K562 (cell line): Measurements from ENCODE around the gene C6orf47. TPM values are rescaled to one million over a fixed set of nuclear protein-coding genes. Genes with fewer than 3 reads are reported as not detected.

Experiments used
- BDP1 ChIP-seq: IDR thresholded peaks from 3 replicates; pipeline ENCODE4 v1.6.1; 2011; ENCODE audit not compliant: insufficient read length, insufficient read depth
- ELF1 ChIP-seq: fragments of 200-800 bp; sonication (Bioruptor generic); IDR thresholded peaks from 2 replicates; pipeline ENCODE4 v1.6.1; 2016; ENCODE audit warnings: missing genetic modification characterization, missing compliant biosample characterization
- EP400 ChIP-seq: fragments of 450-650 bp; IDR thresholded peaks from 2 replicates; pipeline ENCODE4 v1.6.1; 2017; ENCODE audit warnings: antibody characterized with exemption, mild to moderate bottlenecking, moderate library complexity
- LEF1 ChIP-seq: fragments of 450-650 bp; IDR thresholded peaks from 2 replicates; pipeline ENCODE4 v1.6.1; 2016; ENCODE audit warnings: mild to moderate bottlenecking
- MCM5 ChIP-seq: fragments of 450-650 bp; IDR thresholded peaks from 2 replicates; pipeline ENCODE4 v1.6.1; 2016; ENCODE audit warnings: low read depth
- NFIC ChIP-seq: fragments of 450-650 bp; IDR thresholded peaks from 2 replicates; pipeline ENCODE4 v1.6.1; 2017; ENCODE audit warnings: mild to moderate bottlenecking, inconsistent platforms
- RBM22 ChIP-seq: fragments of 200-400 bp; formaldehyde crosslinking; IDR thresholded peaks from 2 replicates; pipeline ENCODE4 v1.6.1; 2018; ENCODE audit warnings: low read length, low read depth; ENCODE audit not compliant: poor library complexity, severe bottlenecking
- RBM39 ChIP-seq: fragments of 200-400 bp; formaldehyde crosslinking; optimal IDR thresholded peaks from 2 replicates; pipeline ENCODE3; 2018; ENCODE audit warnings: low read depth, low read length
- SAP30 ChIP-seq: fragments of 200-600 bp; sonication (generic); IDR thresholded peaks from 2 replicates; pipeline ENCODE4 v1.6.1; 2012; ENCODE audit warnings: borderline replicate concordance, low read depth, mild to moderate bottlenecking, moderate library complexity, low read length, control low read depth, inconsistent platforms; ENCODE audit not compliant: insufficient read depth, poor library complexity, severe bottlenecking
- SNIP1 ChIP-seq: fragments of 450-650 bp; IDR thresholded peaks from 2 replicates; pipeline ENCODE4 v1.7.1; 2017; ENCODE audit warnings: low read depth, mild to moderate bottlenecking
- SRSF9 ChIP-seq: fragments of 200-400 bp; formaldehyde crosslinking; IDR thresholded peaks from 2 replicates; pipeline ENCODE4 v1.6.1; 2017; ENCODE audit warnings: low read depth, low read length, borderline replicate concordance
- STAT5A ChIP-seq: IDR thresholded peaks from 2 replicates; pipeline ENCODE4 v1.6.1; 2012; ENCODE audit warnings: low read length, inconsistent platforms, borderline replicate concordance
- THRB ChIP-seq: fragments of 450-650 bp; formaldehyde crosslinking; conservative IDR thresholded peaks from 2 replicates; pipeline ENCODE4 v1.4.0; 2022; ENCODE audit warnings: mild to moderate bottlenecking, missing genetic modification characterization
- ZNF436 ChIP-seq: fragments of 250-450, 450-650 bp; sonication (Bioruptor Pico); formaldehyde crosslinking; IDR thresholded peaks from 2 replicates; pipeline ENCODE4 v1.7.0; 2020; ENCODE audit warnings: mild to moderate bottlenecking
- ZNF445 ChIP-seq: fragments of 250-450 bp; sonication (Bioruptor Pico); IDR thresholded peaks from 2 replicates; pipeline ENCODE4 v1.4.0; 2020; ENCODE audit warnings: low read depth, mild to moderate bottlenecking, moderate library complexity
- ZNF696 ChIP-seq: fragments of 250-450 bp; sonication (Bioruptor Pico); conservative IDR thresholded peaks from 2 replicates; pipeline ENCODE4 v1.4.0; 2020; ENCODE audit warnings: mild to moderate bottlenecking, moderate library complexity
- ZNF766 ChIP-seq: fragments of 200-800 bp; sonication (Bioruptor generic); conservative IDR thresholded peaks from 2 replicates; pipeline ENCODE4 v1.6.1; 2016; ENCODE audit warnings: missing genetic modification characterization, missing compliant biosample characterization
- polyA plus RNA-seq, 8 experiments: library from polyadenylated mRNA; depleted of rRNA in 4 of 8; stranded (reverse) in 5 of 8; unstranded in 3 of 8; fragments of >200 nt; fragmentation: Nextera tagmentation in 2 of 8; fragmentation: Illumina TruSeq in 1 of 8; extraction: Ambion mirVana in 2 of 8; extraction: Trizol in 1 of 8; gene quantifications; 2 replicates each; pipeline versions ENCODE4 v1.2.1 to v1.2.3, GENCODE V29; 2011 to 2014; ENCODE audit warnings: inconsistent platforms in 1 of 8, missing spikeins in 1 of 8
- total RNA-seq, 7 experiments: library from RNA; depleted of rRNA in 6 of 7; stranded (reverse); fragments of >200 nt in 6 of 7; fragmentation: Illumina TruSeq in 2 of 7; extraction: Trizol in 2 of 7; gene quantifications; 2 replicates each; pipeline versions ENCODE4 v1.2.1 to v1.2.3, GENCODE V29; 2011 to 2021; ENCODE audit warnings: low replicate concordance in 1 of 7
- TF ChIP-seq, protein P1 (sequence below): sonication (generic); formaldehyde crosslinking; IDR thresholded peaks from 2 replicates; pipeline ENCODE4 v1.8.1; 2022; ENCODE audit warnings: missing genetic modification reagents
- TF ChIP-seq, protein P2 (sequence below): fragments of 250-450 bp; sonication (Bioruptor Pico); IDR thresholded peaks from 2 replicates; pipeline ENCODE4 v1.4.0; 2020; ENCODE audit warnings: mild to moderate bottlenecking
- TF ChIP-seq, protein P3 (sequence below), 2 experiments: fragments of 200-800 bp in 1 of 2; sonication (Bioruptor generic) in 1 of 2; sonication (generic) in 1 of 2; formaldehyde crosslinking in 1 of 2; IDR thresholded peaks in 1 of 2; conservative IDR thresholded peaks in 1 of 2; 2 replicates each; pipeline versions ENCODE4 v1.5.0 to v1.6.1; 2016 to 2020; ENCODE audit warnings: missing compliant biosample characterization in 1 of 2, missing genetic modification characterization in 1 of 2, missing genetic modification reagents in 1 of 2

The C6orf47 gene
- total and polyA plus RNA-seq, 9 of the 15 experiments (the other 6 are each of a cell fraction or from before 2014, with no cell fraction given): 0.14 to 43.8 (median 27.0) TPM

DNA sequence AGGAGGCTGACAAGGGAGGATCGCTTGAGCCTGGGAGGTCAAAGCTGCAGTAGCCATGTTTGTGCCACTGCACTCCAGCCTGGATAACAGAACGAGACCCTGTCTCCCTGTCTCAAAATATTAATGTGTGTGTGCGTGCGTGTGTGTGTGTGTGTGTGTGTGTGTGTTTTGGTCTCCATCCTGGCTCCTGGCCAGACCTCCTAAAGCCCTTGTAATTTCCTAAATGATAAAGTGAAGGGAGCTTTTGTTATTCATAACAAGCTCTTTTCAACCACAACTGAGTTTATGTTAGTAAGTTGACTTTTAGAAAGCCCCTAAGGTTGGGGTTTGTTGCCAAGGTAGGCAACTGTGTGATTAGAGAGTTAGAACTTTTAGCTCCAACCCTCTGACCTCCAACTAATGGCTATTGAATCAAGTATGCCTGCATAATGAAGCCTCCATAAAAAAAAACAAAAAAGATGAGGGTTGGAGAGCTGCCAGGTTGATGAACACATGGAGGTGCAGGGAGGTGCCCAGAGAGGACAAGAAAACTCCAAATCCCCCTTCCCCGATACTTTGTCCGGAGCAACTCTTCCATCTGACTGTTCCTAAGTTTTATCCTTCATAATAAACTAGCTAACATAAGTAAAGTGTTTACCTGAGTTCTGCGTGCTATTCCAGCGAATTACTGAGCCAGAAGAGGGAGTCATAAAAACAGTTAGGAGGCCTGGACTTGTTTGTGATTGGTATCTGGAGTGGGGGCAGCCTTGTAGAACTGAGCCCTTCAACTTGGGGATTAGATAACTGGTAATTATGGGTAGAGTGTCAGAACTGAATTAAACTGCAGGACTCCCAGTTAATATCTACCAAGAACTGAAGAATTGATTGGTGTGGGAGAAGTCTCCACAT, 50.8 kb downstream of the C6orf47 start (continued):
- TF ChIP-seq, protein P1, sequence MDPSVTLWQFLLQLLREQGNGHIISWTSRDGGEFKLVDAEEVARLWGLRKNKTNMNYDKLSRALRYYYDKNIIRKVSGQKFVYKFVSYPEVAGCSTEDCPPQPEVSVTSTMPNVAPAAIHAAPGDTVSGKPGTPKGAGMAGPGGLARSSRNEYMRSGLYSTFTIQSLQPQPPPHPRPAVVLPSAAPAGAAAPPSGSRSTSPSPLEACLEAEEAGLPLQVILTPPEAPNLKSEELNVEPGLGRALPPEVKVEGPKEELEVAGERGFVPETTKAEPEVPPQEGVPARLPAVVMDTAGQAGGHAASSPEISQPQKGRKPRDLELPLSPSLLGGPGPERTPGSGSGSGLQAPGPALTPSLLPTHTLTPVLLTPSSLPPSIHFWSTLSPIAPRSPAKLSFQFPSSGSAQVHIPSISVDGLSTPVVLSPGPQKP: no peak
- TF ChIP-seq, protein P2, sequence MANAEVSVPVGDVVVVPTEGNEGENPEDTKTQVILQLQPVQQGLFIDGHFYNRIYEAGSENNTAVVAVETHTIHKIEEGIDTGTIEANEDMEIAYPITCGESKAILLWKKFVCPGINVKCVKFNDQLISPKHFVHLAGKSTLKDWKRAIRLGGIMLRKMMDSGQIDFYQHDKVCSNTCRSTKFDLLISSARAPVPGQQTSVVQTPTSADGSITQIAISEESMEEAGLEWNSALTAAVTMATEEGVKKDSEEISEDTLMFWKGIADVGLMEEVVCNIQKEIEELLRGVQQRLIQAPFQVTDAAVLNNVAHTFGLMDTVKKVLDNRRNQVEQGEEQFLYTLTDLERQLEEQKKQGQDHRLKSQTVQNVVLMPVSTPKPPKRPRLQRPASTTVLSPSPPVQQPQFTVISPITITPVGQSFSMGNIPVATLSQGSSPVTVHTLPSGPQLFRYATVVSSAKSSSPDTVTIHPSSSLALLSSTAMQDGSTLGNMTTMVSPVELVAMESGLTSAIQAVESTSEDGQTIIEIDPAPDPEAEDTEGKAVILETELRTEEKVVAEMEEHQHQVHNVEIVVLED: no peak
- no peak for TF ChIP-seq ZNF696
- TF ChIP-seq ZNF445 (CRISPR knock-in tag): no peak
- TF ChIP-seq RBM39: no peak
- no peak for TF ChIP-seq THRB (CRISPR knock-in tag)
- TF ChIP-seq, protein P3, sequence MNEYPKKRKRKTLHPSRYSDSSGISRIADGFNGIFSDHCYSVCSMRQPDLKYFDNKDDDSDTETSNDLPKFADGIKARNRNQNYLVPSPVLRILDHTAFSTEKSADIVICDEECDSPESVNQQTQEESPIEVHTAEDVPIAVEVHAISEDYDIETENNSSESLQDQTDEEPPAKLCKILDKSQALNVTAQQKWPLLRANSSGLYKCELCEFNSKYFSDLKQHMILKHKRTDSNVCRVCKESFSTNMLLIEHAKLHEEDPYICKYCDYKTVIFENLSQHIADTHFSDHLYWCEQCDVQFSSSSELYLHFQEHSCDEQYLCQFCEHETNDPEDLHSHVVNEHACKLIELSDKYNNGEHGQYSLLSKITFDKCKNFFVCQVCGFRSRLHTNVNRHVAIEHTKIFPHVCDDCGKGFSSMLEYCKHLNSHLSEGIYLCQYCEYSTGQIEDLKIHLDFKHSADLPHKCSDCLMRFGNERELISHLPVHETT (CRISPR knock-in tag; conservative IDR thresholded peaks at IDR 0.05 in 1 of 2, IDR thresholded peaks at IDR 0.05 in 1 of 2): 0 out of 4 replicates have a peak, but pooled peaks of 1 of the 2 experiments have one; percentile 32
- peak; percentile 96 for TF ChIP-seq NFIC
- TF ChIP-seq ELF1 (tag): no peak
- TF ChIP-seq ZNF766: no peak; the same call in 1 of the 2 replicates
- TF ChIP-seq STAT5A: no peak
- TF ChIP-seq ZNF436 (CRISPR knock-in tag): no peak
- TF ChIP-seq SRSF9: no peak
- no peak for TF ChIP-seq SAP30
- TF ChIP-seq LEF1: peak; percentile 40; the same call in 1 of the 2 replicates
- no peak for TF ChIP-seq SNIP1
- TF ChIP-seq BDP1: no peak
- TF ChIP-seq MCM5: no peak
- TF ChIP-seq EP400: peak; percentile 26; the same call in 1 of the 2 replicates
- TF ChIP-seq RBM22: no peak
